Bronchial epithelial cell (primary cell): Measurements from ENCODE around the gene ADAM23. TPM values are rescaled to one million over a fixed set of nuclear protein-coding genes. Genes with fewer than 3 reads are reported as not detected.

ENCODE experiments used
- DNase-seq: peaks from one replicate; pipeline ENCODE4 v3.0.0-alpha.2; 2010; ENCODE audit warnings: low read depth
- FAIRE-seq: peaks from 2 replicates; lab custom pipeline; 2011; peaks lifted over from hg19 to GRCh38; lab: Jason Lieb, UNC
- H3K27me3 ChIP-seq: 2 replicates; pipeline ENCODE4 v1.5.1; 2011; ENCODE audit warnings: low read length; ENCODE audit not compliant: control insufficient read depth, insufficient read depth
- H3K36me3 ChIP-seq: 2 replicates; pipeline ENCODE4 v1.5.1; 2011; ENCODE audit warnings: low read length; ENCODE audit not compliant: control insufficient read depth, insufficient read depth
- H3K4me3 ChIP-seq: 2 replicates; pipeline ENCODE4 v1.5.1; 2011; ENCODE audit warnings: mild to moderate bottlenecking, low read depth, low read length, control low read depth
- CTCF ChIP-seq: IDR thresholded peaks from 2 replicates; pipeline ENCODE4 v1.5.1; 2011; ENCODE audit warnings: mild to moderate bottlenecking, moderate library complexity, low read length, control low read depth, inconsistent platforms; ENCODE audit not compliant: insufficient read depth, severe bottlenecking
- total RNA-seq: library from RNA; depleted of rRNA; stranded (reverse); fragments of >200 nt; gene quantifications from 2 replicates; pipeline ENCODE4 v1.2.1, GENCODE V29; 2014

ADAM23 gene
- total RNA-seq, 1 donor from 2014 or later = under 0.01 TPM

- Histone ChIP-seq H3K4me3 (no peak overlapping the region), H3K27me3 (peaks cover 22% of the 10 kb centered on the region), H3K36me3 (no peaks in the 10 kb centered on the region)
- DNase-seq = no peak
- no peak for TF ChIP-seq CTCF
- FAIRE-seq = no peak
Measured at GRCh38 chr2:206445948-206446347, 2.6 kb downstream of the ADAM23 start.

- Histone ChIP-seq H3K27me3 (no peaks in the 10 kb centered on the region), H3K4me3 (no peak overlapping the region), H3K36me3 (no peaks in the 10 kb centered on the region)
- FAIRE-seq (no peak), DNase-seq (no peak)
- TF ChIP-seq CTCF = no peak
Measured at GRCh38 chr2:206452242-206452641, 8.9 kb downstream of the ADAM23 start.

- H3K4me3 ChIP-seq = no peak overlapping the region
- FAIRE-seq (no peak), DNase-seq (peak; percentile 35)
- no peak for TF ChIP-seq CTCF
- H3K36me3 ChIP-seq = no peaks in the 10 kb centered on the region
- H3K27me3 ChIP-seq = no peaks in the 10 kb centered on the region
Measured at GRCh38 chr2:206452750-206453149, 9.4 kb downstream of the ADAM23 start.

DNA sequence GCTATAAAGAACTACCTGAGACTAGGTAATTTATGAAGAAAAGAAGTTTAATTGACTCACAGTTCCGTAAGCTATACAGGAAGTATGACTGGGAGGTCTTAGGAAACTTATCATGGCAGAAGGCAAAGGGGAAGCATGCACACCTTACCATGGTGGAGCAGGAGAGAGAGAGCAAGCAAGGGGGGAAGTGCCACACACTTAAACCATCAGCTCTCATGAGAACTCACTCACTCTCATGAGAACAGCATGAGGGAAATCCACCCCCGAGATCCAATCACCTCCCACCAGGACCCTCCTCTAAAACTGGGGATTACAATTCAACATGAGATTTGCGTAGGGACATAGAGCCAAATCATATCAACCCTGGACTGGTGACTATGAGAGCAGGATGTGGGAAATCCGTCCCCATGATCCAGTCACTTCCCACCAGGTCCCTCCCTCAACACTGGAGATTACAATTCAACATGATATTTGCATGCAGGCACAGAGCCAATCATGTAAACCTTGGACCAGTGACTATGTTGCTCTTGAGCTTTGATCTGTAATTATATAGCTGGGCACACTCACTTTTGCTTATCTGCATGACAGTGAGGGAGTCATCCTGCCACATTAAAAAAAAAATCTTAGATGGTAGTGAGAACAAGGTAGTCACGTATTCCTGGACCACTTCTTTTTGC lies 12.9 kb downstream of the ADAM23 start:
- no peak overlapping the region for H3K4me3 ChIP-seq
- TF ChIP-seq CTCF = no peak
- H3K27me3 ChIP-seq = no peaks in the 10 kb centered on the region
- peak; percentile 18 for FAIRE-seq
- no peak for DNase-seq
- no peaks in the 10 kb centered on the region for H3K36me3 ChIP-seq

DNA sequence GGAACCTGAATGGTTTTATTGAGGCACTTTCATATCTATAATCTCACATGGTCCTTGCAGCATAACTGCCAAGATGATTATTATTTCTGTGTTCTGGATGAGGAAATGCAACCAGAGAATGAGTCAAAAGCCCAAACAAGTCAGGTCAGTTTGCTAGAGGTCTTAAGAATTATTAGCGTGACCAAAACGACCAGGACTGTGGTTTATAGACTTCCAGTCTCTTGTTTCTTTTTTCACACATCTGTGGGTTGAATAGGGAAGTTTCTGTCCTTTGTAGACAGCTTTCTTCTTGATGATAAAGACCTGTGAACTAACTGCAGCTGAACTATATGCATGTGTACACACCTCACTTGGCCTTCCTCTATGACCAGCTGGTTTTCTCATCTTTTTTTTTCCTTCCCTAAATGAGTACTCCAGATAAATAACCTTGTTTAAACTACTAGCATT lies 13.9 kb downstream of the ADAM23 start:
- DNase-seq (peak; percentile 60), FAIRE-seq (no peak)
- Histone ChIP-seq H3K27me3 (no peaks in the 10 kb centered on the region), H3K4me3 (no peak overlapping the region), H3K36me3 (no peaks in the 10 kb centered on the region)
- no peak for TF ChIP-seq CTCF
